T-helper 1 cell treated with Interleukin-12 subunit alpha and Interleukin-12 subunit beta and Interleukin-4 antibody, amounts not matched to agents 30 ng/mL and 1 ng/mL, for 36 hours (primary cell): Measurements from ENCODE around the gene HMBS. TPM values are rescaled to one million over a fixed set of nuclear protein-coding genes. Genes with fewer than 3 reads are reported as not detected.
"Not testable (repeated sequence)": the region's sequence is repeated elsewhere in the genome, so short reads cannot be mapped to it uniquely, and the experiment has no call there.

ENCODE experiments used
- intact Hi-C: fragments of 100-400 bp; cut with micrococcal nuclease; formaldehyde crosslinking; loops from one replicate; pipeline ENCODE4 v1.15.1; 2024
- total RNA-seq: library from RNA; stranded (reverse); gene quantifications from 2 replicates; pipeline ENCODE4 v1.2.3, GENCODE V29; 2022

The HMBS gene
- total RNA-seq, 1 donor from 2014 or later: 24.6 TPM

DNA sequence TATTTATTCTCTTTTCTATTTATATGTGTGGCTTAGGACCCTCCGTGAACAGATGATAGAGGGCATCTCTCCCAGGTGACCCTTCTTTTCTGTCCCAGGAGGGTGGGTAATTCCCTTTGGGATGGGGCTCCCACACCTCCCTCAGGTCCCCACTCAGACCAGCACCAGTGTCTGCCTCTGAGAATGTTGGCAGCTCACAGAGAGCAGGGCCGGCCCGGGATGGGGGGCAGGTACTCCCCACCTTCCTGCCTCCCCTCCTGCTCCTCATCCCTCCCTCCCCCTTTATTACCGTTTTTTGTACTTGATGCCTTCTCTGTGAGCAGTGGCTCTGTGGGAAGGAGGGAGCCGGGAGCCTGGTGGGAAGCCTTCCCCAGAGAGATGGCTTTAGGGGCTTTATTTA, 31.9 kb downstream of the HMBS start:
- intact Hi-C loops: no loop called here

- intact Hi-C loops: no loop called here
Measured at GRCh38 chr11:119117004-119117706, 32.5 kb downstream of the HMBS start.

DNA sequence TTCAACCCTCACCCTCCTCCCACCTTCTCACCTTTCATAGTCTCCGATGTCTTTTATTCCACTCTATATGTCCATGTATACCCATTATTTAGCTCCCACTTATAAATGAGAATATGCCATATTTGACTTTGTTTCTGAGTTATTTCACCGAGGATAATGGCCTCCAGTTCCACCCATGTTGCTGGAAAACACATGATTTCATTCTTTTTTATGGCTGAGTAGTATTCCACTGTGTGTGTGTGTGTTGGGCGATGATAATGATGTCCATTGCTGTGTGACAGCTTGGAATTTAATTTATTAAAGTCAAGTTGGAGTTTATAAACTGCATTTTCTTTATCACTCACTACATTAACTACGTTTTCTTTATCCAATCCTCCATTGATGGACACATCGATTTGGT, 33.5 kb downstream of the HMBS start:
- intact Hi-C loops: no loop called here

DNA sequence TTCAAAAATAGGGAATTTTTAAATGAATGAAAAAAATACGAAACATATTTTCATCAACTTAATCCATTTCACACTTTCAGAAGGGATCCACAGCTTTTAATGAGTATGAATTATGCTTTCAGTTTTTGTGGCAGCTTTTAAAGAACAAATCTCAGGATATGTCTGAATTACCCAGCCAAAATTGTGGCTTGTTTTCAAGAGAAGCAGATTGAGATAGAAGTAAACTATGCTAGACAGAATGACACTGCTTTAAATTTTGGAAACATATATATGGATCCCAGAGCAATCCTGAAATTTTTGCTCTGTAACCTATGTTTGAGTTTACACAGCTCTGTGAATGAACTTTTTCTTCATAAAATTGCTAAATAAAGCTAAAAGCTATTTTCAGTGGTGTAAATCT, 34.3 kb downstream of the HMBS start:
- intact Hi-C loops: no loop called here

DNA sequence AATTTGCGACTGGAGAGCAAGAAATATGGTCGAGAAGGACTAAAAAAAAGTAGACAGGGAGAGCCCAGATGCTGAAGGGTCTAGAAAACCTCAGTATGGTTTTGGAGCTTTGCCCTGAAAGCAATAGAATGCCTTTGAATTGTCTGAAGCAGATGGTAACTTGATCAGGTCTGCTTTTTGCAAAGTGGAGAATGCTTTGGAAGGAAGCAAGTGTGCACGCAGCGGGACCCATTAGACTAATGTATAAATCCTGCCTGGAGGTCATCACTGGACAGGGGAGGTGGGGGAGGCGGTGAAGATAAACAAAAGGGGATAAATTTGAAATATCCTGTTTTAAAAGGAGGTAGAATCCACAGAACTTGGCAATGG, 35.9 kb downstream of the HMBS start:
- intact Hi-C loops: loop anchor here (1.0 to 10.0 kb wide), 15 partner anchors 13 to 1094 kb away; partner anchors contain the start of genes C2CD2L, CENATAC, HYOU1 and NLRX1

DNA sequence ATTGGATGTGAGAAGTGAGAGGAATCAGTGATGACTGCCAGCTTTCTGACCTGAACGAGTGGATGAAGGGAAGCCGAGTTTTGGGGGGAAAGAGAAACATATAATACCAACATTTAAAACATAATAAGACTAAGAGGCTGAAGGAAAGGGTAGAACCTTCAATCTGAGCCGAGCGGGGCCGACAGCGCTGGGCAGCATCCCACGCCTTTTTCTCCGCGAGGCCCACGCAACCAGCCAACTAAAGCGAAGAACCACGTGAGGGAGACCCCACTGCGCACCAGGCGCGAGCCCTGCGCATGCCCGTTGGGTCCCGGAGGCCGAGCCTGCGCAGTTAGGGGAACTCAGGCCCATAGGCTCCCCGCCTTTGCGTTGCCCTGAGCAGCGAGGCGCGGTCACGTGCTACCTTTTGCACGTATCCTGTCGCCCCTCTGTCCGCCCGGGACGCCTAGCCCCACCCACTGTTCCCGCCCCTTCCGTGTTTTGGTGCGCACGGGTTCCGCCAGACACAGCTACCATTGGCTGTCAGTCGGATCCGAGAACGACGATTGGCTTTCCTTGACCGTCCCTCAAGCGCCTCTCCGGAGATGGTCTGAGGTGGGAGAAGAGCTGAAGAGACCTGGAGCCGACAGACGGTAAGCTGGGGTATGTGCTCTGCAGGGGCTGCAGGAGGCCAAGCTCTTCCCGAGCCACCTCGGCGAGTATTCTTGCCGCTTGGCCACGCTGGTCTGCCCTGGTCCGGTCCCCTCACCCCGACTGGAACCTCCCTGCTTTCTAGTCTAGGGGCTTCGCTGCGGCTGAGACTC, 36.5 kb downstream of the HMBS start, which contains the start of gene HINFP:
TSS of gene HINFP (plus strand) at position 573 of the 803 bp plus-strand sequence. CDS start 5,365 bp downstream, outside the sequence.
- intact Hi-C loops: loop anchor here (1.0 to 10.0 kb wide), 15 partner anchors 14 to 1094 kb away; partner anchors contain the start of genes C2CD2L, CENATAC, HYOU1 and NLRX1

- intact Hi-C loops: loop anchor here (1.0 to 10.0 kb wide), 15 partner anchors 14 to 1093 kb away; partner anchors contain the start of genes C2CD2L, CENATAC, HYOU1 and NLRX1
Measured at GRCh38 chr11:119121811-119122124, 37.1 kb downstream of the HMBS start.

DNA sequence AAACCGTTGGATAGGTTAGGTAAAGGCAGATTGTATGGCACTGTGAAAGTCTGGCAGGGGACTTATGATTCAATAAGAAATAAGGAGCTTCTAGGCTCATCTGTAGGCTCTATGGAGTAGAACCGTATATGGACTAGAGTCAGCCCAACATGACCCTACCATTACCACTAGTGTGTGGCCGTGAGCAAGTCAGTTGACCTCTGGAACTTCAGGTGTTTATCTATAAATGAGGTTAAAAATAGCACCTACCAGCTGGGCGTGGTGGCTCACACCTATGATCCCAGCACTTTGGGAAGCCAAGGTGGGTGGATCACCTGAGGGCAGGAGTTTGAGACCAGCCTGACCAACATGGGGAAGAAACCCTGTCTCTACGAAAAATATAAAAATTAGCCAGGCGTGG, 41.1 kb downstream of the HMBS start:
- intact Hi-C loops: loop anchor here (10.0 kb wide), 1 partner anchor 1089 kb away; the partner anchor contains the start of gene OAF

DNA sequence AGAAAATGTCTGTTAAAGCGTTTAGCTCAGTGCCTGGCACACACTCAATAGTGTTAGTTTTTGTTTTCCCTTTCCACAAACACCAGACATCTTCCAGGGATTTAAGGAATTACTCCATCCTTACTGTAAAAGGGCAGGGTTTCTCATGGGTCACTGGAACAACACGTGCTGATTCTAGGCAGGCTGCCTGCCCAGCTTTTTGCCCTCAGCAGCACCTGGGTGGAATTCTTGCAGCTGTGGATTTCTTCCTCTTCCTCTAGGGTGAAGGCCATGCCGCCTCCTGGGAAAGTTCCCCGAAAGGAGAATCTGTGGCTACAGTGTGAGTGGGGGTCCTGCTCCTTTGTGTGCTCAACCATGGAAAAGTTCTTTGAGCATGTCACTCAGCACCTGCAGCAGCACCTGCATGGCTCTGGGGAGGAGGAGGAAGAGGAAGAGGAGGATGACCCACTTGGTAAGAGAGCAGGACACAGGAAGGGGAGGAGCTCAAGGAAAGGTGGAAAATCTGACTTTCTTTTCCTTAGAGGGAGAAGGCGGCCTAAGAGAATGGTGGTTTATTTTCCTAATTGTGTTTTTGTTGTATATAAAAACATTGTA, 42.1 kb downstream of the HMBS start:
- intact Hi-C loops: loop anchor here (10.0 kb wide), 1 partner anchor 1088 kb away; the partner anchor contains the start of gene OAF

GRCh38 chr11:119130662-119131061, 46.0 kb downstream of the HMBS start:
- intact Hi-C loops: no loop called here

DNA sequence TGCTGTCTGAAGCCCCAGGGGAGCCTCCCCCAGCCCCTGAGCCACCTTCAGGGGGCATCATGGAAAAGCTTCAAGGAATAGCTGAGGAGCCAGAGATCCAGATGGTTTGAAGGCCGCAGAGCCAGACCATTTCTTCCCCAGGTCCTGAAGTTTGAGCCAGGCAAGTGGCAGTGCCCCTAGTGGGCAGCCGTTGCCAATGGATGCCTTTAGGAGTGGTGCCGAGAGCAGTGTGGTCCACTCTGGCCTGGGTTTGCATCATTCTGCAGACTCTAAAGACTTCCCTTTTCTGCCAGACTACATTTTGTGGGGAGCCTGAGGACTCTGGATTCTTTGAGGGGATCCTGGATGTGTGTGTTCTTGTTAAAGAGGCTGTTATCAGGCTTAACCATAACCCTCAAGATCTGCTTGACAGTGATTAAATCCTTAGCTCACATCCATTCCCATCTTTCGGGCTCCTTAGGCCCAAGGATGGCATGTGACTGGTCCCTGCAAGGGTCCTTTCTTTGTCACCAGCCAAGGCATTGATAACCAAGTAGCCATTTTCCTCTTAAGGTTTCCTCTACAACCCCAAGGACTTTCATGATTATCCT, 49.8 kb downstream of the HMBS start:
- intact Hi-C loops: no loop called here

DNA sequence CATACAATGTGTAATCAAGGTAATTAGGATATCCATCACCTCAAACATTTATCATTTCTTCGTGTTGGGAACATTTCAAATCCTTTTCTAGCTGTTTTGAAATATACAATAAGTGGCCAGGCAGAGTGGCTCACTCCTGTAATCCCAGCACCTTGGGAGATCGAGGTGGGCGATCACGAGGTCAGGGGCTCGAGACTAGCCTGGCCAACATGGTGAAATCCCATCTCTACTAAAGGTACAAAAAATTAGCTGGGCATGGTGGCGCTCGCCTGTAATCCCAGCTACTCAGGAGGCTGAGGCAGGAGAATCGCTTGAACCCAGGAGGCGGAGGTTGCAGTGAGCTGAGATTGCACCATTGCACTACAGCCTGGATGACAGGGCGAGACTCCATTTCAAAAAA, 54.6 kb downstream of the HMBS start:
- intact Hi-C loops: not testable (repeated sequence)

Other genes starting within 250 kb of the HMBS start
- gene CXCR5, start 201.0 kb upstream of the HMBS start, total RNA-seq: 0.51 and 0.59 TPM in 2 replicates
- gene BCL9L, start 159.0 kb upstream of the HMBS start, total RNA-seq: 65.4 and 69.0 TPM in 2 replicates
- gene UPK2, start 128.6 kb upstream of the HMBS start, total RNA-seq: not detected in 2 replicates
- not detected in 2 replicates for gene FOXR1, start 113.1 kb upstream of the HMBS start, total RNA-seq
- gene CENATAC, start 86.7 kb upstream of the HMBS start, total RNA-seq: 62.5 and 66.6 TPM in 2 replicates
- gene RPS25, start 66.5 kb upstream of the HMBS start, total RNA-seq: 1,270 and 1,290 TPM in 2 replicates
- gene TRAPPC4, start 66.1 kb upstream of the HMBS start, total RNA-seq: 82.3 and 94.9 TPM in 2 replicates
- 16.4 and 19.7 TPM in 2 replicates for gene SLC37A4, start 54.0 kb upstream of the HMBS start, total RNA-seq
- 260 and 261 TPM in 2 replicates for gene HYOU1, start 27.7 kb upstream of the HMBS start, total RNA-seq
- gene VPS11, start 17.1 kb upstream of the HMBS start, total RNA-seq: 38.3 and 38.6 TPM in 2 replicates
- 67.6 and 68.0 TPM in 2 replicates for gene DPAGT1, start 17.0 kb downstream of the HMBS start, total RNA-seq
- gene C2CD2L, start 22.5 kb downstream of the HMBS start, total RNA-seq: 36.6 and 42.2 TPM in 2 replicates
- gene HINFP, start 36.7 kb downstream of the HMBS start, total RNA-seq: 48.5 and 48.8 TPM in 2 replicates
- not detected in 2 replicates for gene ABCG4, start 64.2 kb downstream of the HMBS start, total RNA-seq
- gene NLRX1, start 83.8 kb downstream of the HMBS start, total RNA-seq: 25.2 and 26.0 TPM in 2 replicates
- 0.49 and 0.90 TPM in 2 replicates for gene NHERF4, start 100.6 kb downstream of the HMBS start, total RNA-seq
- gene CBL, start 121.5 kb downstream of the HMBS start, total RNA-seq: 42.0 and 42.1 TPM in 2 replicates
- 2.8 and 3.9 TPM in 2 replicates for gene MCAM, start 232.2 kb downstream of the HMBS start, total RNA-seq
- gene RNF26, start 249.6 kb downstream of the HMBS start, total RNA-seq: 27.2 and 29.9 TPM in 2 replicates